H9 (cell line): ENCODE data around the gene SCYGR1. TPM values are rescaled to one million over a fixed set of nuclear protein-coding genes. Genes with fewer than 3 reads are reported as not detected.

ENCODE experiments used
- DNase-seq: peaks from one replicate; pipeline ENCODE4 v3.0.0-alpha.2; 2017
- H2AFZ ChIP-seq: one replicate; pipeline ENCODE4 v1.6.1; 2013; ENCODE audit warnings: mild to moderate bottlenecking, low read length, control low read depth, moderate library complexity
- H2AK5ac ChIP-seq: 2 replicates; pipeline ENCODE4 v1.6.1; 2013; ENCODE audit warnings: low read length, control low read depth, mixed read lengths; ENCODE audit not compliant: insufficient read length
- H2BK120ac ChIP-seq: one replicate; pipeline ENCODE4 v1.6.1; 2013; ENCODE audit warnings: low read depth, mild to moderate bottlenecking, low read length, control low read depth, inconsistent platforms; ENCODE audit not compliant: poor library complexity, severe bottlenecking
- H2BK12ac ChIP-seq: 2 replicates; pipeline ENCODE4 v1.6.1; 2013; ENCODE audit warnings: low read length, control low read depth, mixed read lengths, low read depth; ENCODE audit not compliant: insufficient read length
- H2BK15ac ChIP-seq: 2 replicates; pipeline ENCODE4 v1.6.1; 2013; ENCODE audit warnings: low read depth, low read length, control low read depth
- H2BK20ac ChIP-seq: one replicate; pipeline ENCODE4 v1.6.1; 2013; ENCODE audit warnings: low read depth, mild to moderate bottlenecking, low read length, control low read depth, inconsistent platforms; ENCODE audit not compliant: poor library complexity, severe bottlenecking
- H2BK5ac ChIP-seq: 2 replicates; pipeline ENCODE4 v1.6.1; 2013; ENCODE audit warnings: low read length, control low read depth, mixed read lengths; ENCODE audit not compliant: insufficient read length
- H3K14ac ChIP-seq: 2 replicates; pipeline ENCODE4 v1.6.1; 2013; ENCODE audit warnings: low read length, control low read depth; ENCODE audit not compliant: insufficient read depth
- H3K18ac ChIP-seq: 2 replicates; pipeline ENCODE4 v1.6.1; 2013; ENCODE audit warnings: low read depth, mild to moderate bottlenecking, mixed read lengths, low read length, control low read depth; ENCODE audit not compliant: insufficient read length
- H3K23ac ChIP-seq: 2 replicates; pipeline ENCODE4 v1.6.1; 2013; ENCODE audit warnings: low read length, control low read depth, mixed read lengths, low read depth; ENCODE audit not compliant: insufficient read length
- H3K23me2 ChIP-seq: 2 replicates; pipeline ENCODE4 v1.6.1; 2013; ENCODE audit warnings: low read depth, mild to moderate bottlenecking, mixed read lengths, low read length, control low read depth; ENCODE audit not compliant: insufficient read length, poor library complexity, severe bottlenecking
- H3K27ac ChIP-seq: 2 replicates; pipeline ENCODE4 v1.5.1; 2013; ENCODE audit warnings: low read length, control low read depth, mixed read lengths, low read depth; ENCODE audit not compliant: insufficient read length
- H3K27me3 ChIP-seq: 2 replicates; pipeline ENCODE4 v1.6.1; 2013; ENCODE audit warnings: low read length, control low read depth, inconsistent platforms; ENCODE audit not compliant: insufficient read depth
- H3K4ac ChIP-seq: 2 replicates; pipeline ENCODE4 v1.6.1; 2013; ENCODE audit warnings: low read depth, mild to moderate bottlenecking, control low read depth, inconsistent platforms, low read length, moderate library complexity
- H3K4me1 ChIP-seq: 2 replicates; pipeline ENCODE4 v1.6.1; 2013; ENCODE audit warnings: low read length, control low read depth, inconsistent platforms; ENCODE audit not compliant: insufficient read depth
- H3K4me2 ChIP-seq: 2 replicates; pipeline ENCODE4 v1.6.1; 2013; ENCODE audit warnings: low read length, control low read depth, mixed read lengths; ENCODE audit not compliant: insufficient read length, insufficient read depth
- H3K56ac ChIP-seq: 2 replicates; pipeline ENCODE4 v1.6.1; 2013; ENCODE audit warnings: low read depth, mild to moderate bottlenecking, mixed read lengths, low read length, control low read depth; ENCODE audit not compliant: insufficient read length
- H3K79me1 ChIP-seq: 2 replicates; pipeline ENCODE4 v1.6.1; 2013; ENCODE audit warnings: low read depth, mild to moderate bottlenecking, moderate library complexity, low read length, control low read depth, inconsistent platforms; ENCODE audit not compliant: insufficient read depth, poor library complexity, severe bottlenecking
- H3K79me2 ChIP-seq: 2 replicates; pipeline ENCODE4 v1.6.1; 2013; ENCODE audit warnings: low read length, control low read depth, inconsistent platforms; ENCODE audit not compliant: insufficient read depth
- H3K9ac ChIP-seq: 2 replicates; pipeline ENCODE4 v1.6.1; 2013; ENCODE audit warnings: low read length, control low read depth, mixed read lengths; ENCODE audit not compliant: insufficient read length; ENCODE audit errors: extremely low read depth
- H3K9me3 ChIP-seq: one replicate; pipeline ENCODE4 v1.6.1; 2013; ENCODE audit warnings: low read depth, low read length, inconsistent platforms; ENCODE audit not compliant: control insufficient read depth
- H3T11ph ChIP-seq: one replicate; pipeline ENCODE4 v1.6.1; 2013; ENCODE audit warnings: mild to moderate bottlenecking, low read length, control low read depth, inconsistent platforms
- H4K20me1 ChIP-seq: one replicate; pipeline ENCODE4 v1.6.1; 2013; ENCODE audit not compliant: control insufficient read depth, insufficient read length, insufficient read depth
- H4K5ac ChIP-seq: 2 replicates; pipeline ENCODE4 v1.6.1; 2013; ENCODE audit warnings: low read depth, mild to moderate bottlenecking, mixed read lengths, low read length, control low read depth; ENCODE audit not compliant: insufficient read length
- H4K8ac ChIP-seq: replicated peaks from 2 replicates; pipeline ENCODE4 v1.6.1; 2013; ENCODE audit warnings: low read length, control low read depth, mixed read lengths, low read depth; ENCODE audit not compliant: insufficient read length
- H4K91ac ChIP-seq: 2 replicates; pipeline ENCODE4 v1.6.1; 2013; ENCODE audit warnings: low read depth, mild to moderate bottlenecking, moderate library complexity, mixed read lengths, low read length, control low read depth; ENCODE audit not compliant: insufficient read length
- H3K27ac Mint-ChIP-seq, 3 experiments: 2 replicates in 2 of 3; 3 replicates in 1 of 3; pipeline ENCODE4 v1.8.0; 2020 to 2021; ENCODE audit warnings: mixed read lengths in 3 of 3, mild to moderate bottlenecking in 1 of 3, moderate library complexity in 1 of 3
- H3K27me3 Mint-ChIP-seq: 2 replicates; pipeline ENCODE4 v1.8.0; 2021; ENCODE audit warnings: low read depth, mild to moderate bottlenecking, moderate library complexity, mixed read lengths
- H3K36me3 Mint-ChIP-seq, 3 experiments: 2 replicates in 2 of 3; 3 replicates in 1 of 3; pipeline ENCODE4 v1.8.0; 2020 to 2021; ENCODE audit warnings: low read depth in 3 of 3, mixed read lengths in 3 of 3; ENCODE audit not compliant: insufficient read depth in 1 of 3
- H3K4me1 Mint-ChIP-seq, 2 experiments: 2 replicates each; pipeline ENCODE4 v1.8.0; 2020; ENCODE audit warnings: mixed read lengths in 2 of 2
- H3K4me3 Mint-ChIP-seq, 2 experiments: 2 replicates in 1 of 2; 3 replicates in 1 of 2; pipeline ENCODE4 v1.8.0; 2020 to 2021; ENCODE audit warnings: mild to moderate bottlenecking in 2 of 2, mixed read lengths in 2 of 2, moderate library complexity in 1 of 2
- H3K9me3 Mint-ChIP-seq, 2 experiments: 2 replicates in 1 of 2; 3 replicates in 1 of 2; pipeline ENCODE4 v1.8.0; 2020; ENCODE audit warnings: mild to moderate bottlenecking in 2 of 2, mixed read lengths in 2 of 2, moderate library complexity in 1 of 2
- CTCF ChIP-seq: fragments of 200-600 bp; sonication (generic); conservative IDR thresholded peaks from 3 replicates; pipeline ENCODE4 v1.8.0; 2021; ENCODE audit warnings: antibody characterized with exemption, mild to moderate bottlenecking
- WGBS: extraction: QIAGEN DNeasy Blood & Tissue Kit; methylation state at CpG from one replicate; pipeline ENCODE4 v1.1.7; 2013; ENCODE audit warnings: missing lambda C conversion rate, low lambda C conversion rate, mixed read lengths; ENCODE audit not compliant: insufficient read length; ENCODE audit errors: extremely low coverage; 5-methylcytosine and 5-hydroxymethylcytosine counted together
- total RNA-seq: library from RNA; stranded (reverse); gene quantifications from 2 replicates; pipeline ENCODE4 v1.2.1, GENCODE V29; 2021

The SCYGR1 gene
- total RNA-seq, 1 experiment from 2014 or later: not detected

GRCh38 chr2:227349989-227350612 is 37.6 kb downstream of the SCYGR1 start:
- no peak overlapping the region for H3K9ac ChIP-seq
- H3K27me3 ChIP-seq: no peaks in the 10 kb centered on the region
- Mint-ChIP-seq H3K36me3 (peaks cover 2 to 22% (median 17%) of the 10 kb centered on the region in 3 experiments; a peak in 6 of 7 replicates), H3K4me3 (no peak overlapping the region), H3K27ac (no peak overlapping the region), H3K27me3 (no peaks in the 10 kb centered on the region), H3K4me1 (peaks cover 0 to 8% of the 10 kb centered on the region in 2 experiments; a peak in 2 of 4 replicates), H3K9me3 (no peaks in the 10 kb centered on the region)
- no peak overlapping the region for H4K5ac ChIP-seq
- H2BK5ac ChIP-seq: no peak overlapping the region
- no peak overlapping the region for H4K91ac ChIP-seq
- H3K23ac ChIP-seq: no peak overlapping the region
- H3K4me2 ChIP-seq: no peak overlapping the region
- no CpG with 5 or more reads among the region's 7 CpGs for WGBS
- H3K9me3 ChIP-seq: no peaks in the 10 kb centered on the region
- no peak overlapping the region for H3T11ph ChIP-seq
- no peak overlapping the region for H2BK120ac ChIP-seq
- H2BK12ac ChIP-seq: no peak overlapping the region
- no peak overlapping the region for H3K4ac ChIP-seq
- no peaks in the 10 kb centered on the region for H3K79me2 ChIP-seq
- H3K18ac ChIP-seq: no peak overlapping the region
- no peak overlapping the region for H2BK20ac ChIP-seq
- no peak for DNase-seq
- H3K27ac ChIP-seq: no peak overlapping the region
- no peaks in the 10 kb centered on the region for H3K79me1 ChIP-seq
- H3K23me2 ChIP-seq: no peaks in the 10 kb centered on the region
- no peaks in the 10 kb centered on the region; the same call in 1 of the 2 replicates for H3K4me1 ChIP-seq
- no peak overlapping the region for H3K14ac ChIP-seq
- no peak for TF ChIP-seq CTCF
- no peak overlapping the region for H3K56ac ChIP-seq
- H2BK15ac ChIP-seq: no peak overlapping the region
- H4K20me1 ChIP-seq: no peaks in the 10 kb centered on the region
- no peak overlapping the region for H4K8ac ChIP-seq
- no peak overlapping the region for H2AK5ac ChIP-seq
- no peak overlapping the region for H2AFZ ChIP-seq
